GM21576 (cell line): ENCODE data around the gene MRPS22.
"Not testable (repeated sequence)": the region's sequence is repeated elsewhere in the genome, so short reads cannot be mapped to it uniquely, and the experiment has no call there.

Experiments
- ATAC-seq: cut with Tn5 transposase; IDR thresholded peaks from one replicate; pipeline ENCODE4 v1.9.1; 2021; ENCODE audit warnings: mild to moderate bottlenecking, moderate library complexity; ENCODE audit not compliant: unreplicated experiment

Gene MRPS22

DNA sequence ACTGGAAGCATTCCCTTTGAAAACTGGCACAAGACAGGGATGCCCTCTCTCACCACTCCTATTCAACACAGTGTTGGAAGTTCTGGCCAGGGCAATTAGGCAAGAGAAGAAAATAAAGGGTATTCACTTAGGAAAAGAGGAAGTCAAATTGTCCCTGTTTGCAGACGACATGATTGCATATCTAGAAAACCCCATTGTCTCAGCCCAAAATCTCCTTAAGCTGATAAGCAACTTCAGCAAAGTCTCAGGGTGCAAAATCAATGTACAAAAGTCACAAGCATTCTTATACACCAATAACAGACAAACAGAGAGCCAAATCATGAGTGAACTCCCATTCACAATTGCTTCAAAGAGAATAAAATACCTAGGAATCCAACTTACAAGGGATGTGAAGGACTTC lies 9.1 kb upstream of the MRPS22 start:
- not testable (repeated sequence) for ATAC-seq

GRCh38 chr3:139338405-139338804 lies 5.4 kb upstream of the MRPS22 start:
- no peak for ATAC-seq

DNA sequence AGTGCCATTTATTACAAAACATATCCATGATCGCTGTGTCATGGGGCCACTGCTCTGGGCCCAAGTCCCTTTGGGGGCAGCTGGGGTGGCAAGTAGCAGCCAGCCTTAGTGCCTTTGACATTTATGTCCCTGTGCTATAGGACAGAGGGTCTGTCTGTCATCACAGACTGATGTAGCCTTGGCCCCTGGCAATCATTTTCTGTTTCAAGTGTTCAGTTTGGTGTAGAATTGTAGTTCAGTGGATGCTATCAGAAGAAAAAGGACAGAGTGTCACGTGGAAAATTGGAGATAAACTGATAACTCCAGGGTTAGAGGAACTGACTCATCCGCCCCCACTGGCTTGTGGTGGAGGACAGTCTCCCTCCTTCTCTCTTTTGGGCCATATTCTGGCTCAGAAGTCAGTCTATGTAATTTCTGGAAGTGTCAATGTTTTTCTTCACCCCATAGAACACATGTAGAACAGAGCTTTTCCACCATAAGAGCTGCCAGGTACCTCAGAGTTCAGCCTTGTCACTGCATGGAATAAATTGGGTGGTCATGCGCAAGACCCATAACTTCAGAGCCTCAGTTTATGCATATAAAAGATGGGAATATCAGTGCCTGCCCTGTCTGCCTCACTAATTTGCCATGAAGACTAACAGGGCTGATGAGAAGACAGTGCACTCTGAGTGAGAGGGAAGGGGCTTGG lies 4.5 kb upstream of the MRPS22 start:
- no peak for ATAC-seq

DNA sequence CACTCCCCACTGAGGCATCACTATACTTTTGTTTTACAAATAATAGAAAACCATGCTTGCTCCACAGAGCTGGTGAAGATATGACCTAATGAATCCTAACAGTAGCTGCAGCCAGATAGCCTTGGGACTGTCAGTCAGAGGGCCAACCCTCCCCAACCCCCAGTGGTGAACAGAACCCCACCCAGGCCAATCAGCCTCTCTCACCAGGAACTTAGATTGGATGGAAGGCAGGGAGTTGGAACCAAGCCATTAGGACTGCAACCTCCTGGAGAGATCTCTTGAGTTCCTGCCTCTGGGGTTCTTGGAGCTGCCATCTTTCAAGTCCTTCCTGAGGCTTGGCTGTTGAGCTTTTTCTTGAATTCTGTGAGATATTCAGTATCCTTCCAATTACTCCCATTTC lies 3.0 kb upstream of the MRPS22 start:
- ATAC-seq = no peak

DNA sequence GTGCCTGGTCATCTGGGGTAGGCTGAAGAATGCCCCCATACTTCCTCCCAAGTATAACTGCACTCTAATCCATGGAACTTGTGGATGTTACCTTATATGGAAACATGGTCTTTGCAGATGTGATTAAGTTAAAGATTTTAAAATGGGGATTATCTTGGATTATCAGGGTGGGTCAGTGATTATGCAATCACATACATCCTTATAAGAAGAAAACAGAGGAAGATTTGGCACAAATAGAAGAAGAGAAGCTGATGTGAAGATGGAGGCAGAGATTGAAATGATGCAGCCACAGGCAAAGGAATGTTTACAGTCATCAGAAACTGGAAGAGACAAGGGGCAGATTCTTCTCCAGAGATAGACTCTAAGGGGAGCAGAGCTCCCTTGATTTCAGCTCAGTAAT lies 1.8 kb upstream of the MRPS22 start:
- ATAC-seq = no peak

DNA sequence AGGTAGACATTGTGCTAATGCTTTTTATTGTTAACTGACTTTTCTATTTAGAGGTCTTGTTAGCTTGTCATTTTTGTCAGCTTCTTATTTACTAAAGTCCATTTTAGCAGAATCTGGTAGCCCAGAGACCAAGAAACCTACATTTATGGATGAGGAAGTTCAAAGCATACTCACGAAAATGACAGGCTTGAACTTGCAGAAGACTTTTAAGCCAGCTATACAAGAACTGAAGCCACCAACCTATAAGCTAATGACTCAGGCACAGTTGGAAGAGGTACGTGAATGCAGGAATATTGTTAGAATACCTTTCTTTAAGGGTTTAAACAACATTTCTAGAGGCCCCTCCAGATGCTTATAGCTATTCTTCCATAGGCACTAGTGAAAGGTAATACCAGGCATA lies 3.0 kb downstream of the MRPS22 start:
- ATAC-seq = no peak

DNA sequence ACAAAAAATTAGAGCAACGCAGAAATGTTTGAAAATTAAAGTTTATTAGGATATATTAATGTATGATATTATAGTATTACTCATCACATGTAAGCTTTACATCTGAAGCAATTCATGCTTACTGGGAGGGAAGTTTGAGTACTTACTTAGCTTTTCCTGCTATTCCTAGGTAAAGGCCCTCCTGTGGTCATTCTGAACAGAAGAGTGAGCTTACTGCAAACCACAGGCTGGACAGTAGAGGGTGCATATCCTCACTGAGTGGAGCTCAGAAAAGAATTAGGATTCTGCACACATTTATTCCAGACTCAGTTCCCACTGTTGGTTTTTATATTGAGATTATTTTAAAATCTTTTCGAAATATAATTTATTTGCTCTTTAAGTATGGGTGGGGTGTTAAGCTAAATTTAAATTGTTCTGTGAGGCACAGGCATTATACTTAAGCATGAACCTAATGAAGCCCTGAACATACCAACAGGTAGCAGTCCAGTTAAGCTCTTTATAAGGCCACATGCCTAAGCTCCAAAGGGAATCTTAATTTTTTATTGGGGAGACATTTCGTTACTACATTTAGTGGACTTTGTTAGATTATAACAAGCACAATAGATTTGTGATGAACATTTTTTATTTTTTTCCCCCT lies 10.2 kb downstream of the MRPS22 start:
- ATAC-seq = no peak

GRCh38 chr3:139354661-139355060 lies 10.8 kb downstream of the MRPS22 start:
- no peak for ATAC-seq

GRCh38 chr3:139355476-139355875 lies 11.7 kb downstream of the MRPS22 start:
- no peak for ATAC-seq

- ATAC-seq = no peak
These were observed 12.1 kb downstream of the MRPS22 start for GRCh38 chr3:139355891-139356290.

- ATAC-seq = no peak
These were observed 14.1 kb downstream of the MRPS22 start for GRCh38 chr3:139357899-139358298.

DNA sequence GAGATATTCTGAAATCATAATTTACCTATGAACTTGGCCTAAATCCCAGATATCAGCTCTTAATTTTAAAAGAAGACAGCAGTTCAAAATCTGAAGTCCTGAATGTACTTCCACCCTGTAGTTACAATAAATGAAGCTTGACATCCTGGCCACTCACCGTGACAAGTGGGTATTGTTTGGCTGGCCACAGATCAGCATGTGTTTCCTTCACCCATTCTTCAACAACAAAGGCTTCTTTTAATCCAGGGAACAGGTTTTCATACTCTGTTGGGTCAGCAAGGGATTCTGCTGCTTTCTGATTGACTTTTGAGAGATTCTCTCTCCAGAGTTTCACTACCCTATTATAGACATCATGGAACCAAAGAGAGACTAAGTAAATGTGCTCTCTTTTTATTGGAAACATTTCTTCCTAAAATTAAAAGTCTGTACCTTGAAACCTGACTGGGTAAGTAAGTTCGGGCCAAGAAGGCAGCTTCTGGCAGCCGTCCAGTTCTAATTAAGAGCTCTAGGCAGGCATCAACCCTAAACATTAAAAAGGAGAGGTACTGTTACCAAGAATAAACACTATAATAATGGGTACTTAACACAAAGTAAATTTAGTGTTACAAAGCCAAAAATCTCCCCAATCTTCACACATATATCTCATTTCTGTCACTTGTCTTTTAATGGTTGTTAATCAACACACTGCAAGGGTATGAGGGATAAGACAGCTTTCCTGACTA lies 15.2 kb downstream of the MRPS22 start:
- no peak for ATAC-seq

DNA sequence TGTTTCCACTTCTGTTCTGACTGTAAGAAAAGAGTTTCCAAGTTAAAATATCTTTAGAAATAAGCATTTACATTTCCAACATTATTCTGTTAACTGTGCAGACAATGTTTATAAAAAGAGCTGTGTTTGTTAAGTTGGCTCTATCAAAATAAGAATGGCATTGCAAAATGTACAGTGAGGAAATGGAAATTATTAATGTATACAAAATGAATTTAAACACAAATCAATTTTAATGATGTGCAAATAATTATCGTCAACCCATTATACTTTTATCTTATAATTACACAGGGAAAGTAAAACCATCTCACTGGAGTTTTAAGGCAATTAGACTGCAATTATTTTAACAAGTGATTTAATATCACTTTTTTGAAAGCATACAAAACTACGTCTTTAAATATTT lies 17.5 kb downstream of the MRPS22 start:
- no peak for ATAC-seq

DNA sequence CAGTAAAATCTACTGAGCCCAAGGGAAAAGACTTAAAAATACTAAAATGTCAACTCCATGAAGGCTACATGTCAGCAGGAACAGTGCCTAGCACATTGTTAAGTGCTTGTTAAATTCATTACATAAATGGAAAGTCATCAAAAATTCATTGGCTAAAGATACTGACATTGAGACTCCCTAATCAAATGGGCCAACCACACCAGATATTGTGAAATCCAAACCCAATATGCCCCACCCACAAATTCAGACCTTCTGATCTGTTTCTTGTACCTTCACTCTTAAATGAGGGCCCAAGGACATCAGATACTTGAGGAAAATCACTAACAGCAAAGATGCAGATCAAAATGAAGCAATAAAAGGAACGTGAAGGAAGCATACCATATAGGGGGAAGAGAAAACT lies 20.7 kb downstream of the MRPS22 start:
- ATAC-seq = no peak

DNA sequence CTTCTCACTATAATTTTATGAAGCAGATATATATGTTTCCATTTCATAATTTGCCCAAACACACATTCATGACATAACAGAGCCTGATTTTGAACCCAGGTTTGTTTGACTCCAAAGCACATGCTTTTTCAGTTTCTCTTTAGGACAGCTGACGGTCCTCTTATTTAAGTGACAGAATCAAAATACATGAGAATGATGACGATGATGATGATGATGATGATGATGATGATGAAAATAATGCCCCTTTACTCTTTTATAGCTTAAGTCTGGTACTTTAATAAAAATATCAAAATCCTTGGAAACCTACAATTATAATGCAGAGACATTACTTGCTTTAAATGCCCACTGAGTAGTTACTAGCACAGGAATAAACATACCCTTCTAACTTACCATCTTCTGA lies 30.3 kb downstream of the MRPS22 start:
- ATAC-seq = no peak

DNA sequence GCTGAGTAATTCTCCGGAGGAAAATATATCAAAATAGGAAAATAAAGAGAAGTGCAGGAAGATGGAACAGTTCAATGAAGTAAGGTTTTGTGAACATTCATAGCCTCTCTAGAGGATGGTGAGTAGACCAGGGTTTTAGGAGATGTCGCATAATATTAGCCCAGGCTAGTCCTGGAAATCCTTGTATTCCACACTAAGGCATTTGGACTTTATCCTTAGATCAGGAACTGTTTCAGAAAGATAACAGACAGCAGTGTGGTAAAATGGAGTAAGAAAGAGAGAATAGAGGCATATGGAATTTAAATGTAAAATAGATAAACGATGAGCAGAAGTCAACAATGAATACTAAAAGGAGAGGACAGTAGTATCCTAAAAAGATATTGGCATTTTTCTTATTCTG lies 33.6 kb downstream of the MRPS22 start:
- ATAC-seq = no peak

- ATAC-seq = no peak
These were observed 34.9 kb downstream of the MRPS22 start for GRCh38 chr3:139378587-139379241.

DNA sequence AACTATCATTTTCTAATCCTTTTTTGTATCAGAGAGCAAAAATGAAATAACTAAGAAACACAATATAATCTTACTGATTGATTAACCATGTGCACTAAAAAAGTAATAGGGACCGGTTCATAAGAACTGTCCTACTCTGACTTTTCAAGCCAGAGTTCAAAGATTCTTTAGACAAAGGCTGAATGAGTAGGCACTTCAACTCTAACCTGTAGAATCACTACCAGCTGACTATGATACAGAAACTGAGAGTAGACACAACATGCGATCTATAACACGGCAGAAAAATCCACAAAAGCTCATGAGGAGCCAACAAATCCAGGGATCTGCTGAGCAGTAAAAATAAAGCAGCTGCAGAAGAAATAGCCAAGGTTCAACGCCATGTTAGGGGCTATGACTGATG lies 36.8 kb downstream of the MRPS22 start:
- ATAC-seq = no peak

DNA sequence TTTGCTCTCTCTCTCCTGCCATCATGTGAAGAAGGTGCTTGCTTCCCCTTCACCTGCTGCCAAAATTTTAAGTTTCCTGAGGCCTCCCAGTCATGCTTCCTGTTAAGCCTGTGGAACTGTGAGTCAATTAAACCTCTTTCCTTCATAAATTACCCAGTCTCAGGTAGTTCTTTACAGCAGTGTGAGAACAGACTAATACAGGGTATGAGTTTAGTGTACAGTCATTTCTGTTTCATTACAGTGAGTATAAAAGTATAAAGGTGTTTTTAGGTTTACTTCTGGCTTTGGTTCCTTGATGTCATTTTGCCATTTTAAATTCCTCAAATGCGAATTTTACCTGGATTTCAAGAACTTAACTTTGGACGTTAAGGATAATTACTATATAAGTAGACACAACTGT lies 38.5 kb downstream of the MRPS22 start:
- ATAC-seq = not testable (repeated sequence)

DNA sequence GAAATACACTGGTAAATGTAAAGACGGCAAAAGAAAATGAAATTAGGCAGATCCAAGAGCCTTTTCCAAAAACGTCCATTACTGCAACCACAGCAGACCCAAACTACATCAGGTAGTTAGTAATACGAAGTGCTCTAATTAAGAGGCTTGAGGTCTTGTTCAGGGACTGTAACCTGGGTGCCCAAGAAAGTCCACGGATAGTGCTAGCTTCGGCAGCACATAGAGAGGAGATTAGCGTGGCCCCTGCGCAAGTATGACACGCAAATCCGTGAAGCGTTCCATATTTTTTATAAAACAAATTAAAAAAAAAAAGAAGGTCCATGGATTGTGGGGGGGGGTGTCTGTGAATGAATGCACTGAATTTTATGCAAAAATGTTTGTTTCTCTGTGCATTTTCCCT lies 44.3 kb downstream of the MRPS22 start:
- ATAC-seq = no peak

DNA sequence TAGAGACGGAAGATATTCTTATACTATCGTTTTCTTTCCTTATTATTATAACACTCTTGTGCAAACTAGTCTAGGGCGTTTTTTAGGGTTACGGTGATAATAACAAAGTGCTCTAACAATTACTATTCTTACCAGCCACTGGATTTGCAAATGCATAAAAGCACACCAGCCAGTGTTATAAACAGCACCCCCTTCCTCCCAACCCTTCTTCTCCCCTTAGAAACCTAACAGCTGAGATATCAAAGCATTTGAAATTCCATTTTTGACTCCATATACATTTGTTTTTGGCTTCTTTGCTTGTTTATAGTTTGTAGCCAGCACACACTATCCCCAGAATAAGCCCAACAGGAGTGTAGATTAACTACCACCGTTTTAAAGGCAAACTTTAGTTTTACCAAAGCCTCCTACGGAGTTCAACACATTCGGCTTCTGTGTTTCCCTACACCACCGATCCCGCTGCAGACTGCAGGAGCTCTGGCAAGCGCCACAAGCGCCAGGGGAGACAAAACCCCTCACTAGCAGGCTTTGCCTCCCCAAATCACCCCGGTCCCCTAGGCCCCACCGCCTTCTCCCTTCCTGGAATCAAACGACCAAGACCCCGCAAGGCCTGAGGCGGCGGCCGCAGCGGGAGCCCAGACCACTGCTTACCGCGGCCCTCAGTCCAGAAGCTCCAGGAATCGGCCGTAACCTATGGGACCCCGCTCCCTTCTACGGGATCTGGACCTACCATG lies 45.2 kb downstream of the MRPS22 start:
- ATAC-seq = peak; percentile 6
